WTC11 (cell line): ENCODE data around the gene SND1. TPM values are rescaled to one million over a fixed set of nuclear protein-coding genes. Genes with fewer than 3 reads are reported as not detected.

Source experiments
- ATAC-seq: fragments of 200-7000 bp; cut with Tn5 transposase; 2 replicates; pipeline ENCODE4 v1.10.0; 2021; ENCODE audit warnings: mild to moderate bottlenecking, moderate library complexity
- CTCF ChIA-PET: fragments of 300-600 bp; sonication (Branson Sonifier 250); formaldehyde crosslinking; loops from one replicate; lab custom pipeline; 2021; ENCODE audit warnings: antibody characterized with exemption; lab: Charles Lee
- POLR2A ChIA-PET: fragments of 350-600 bp; sonication (Branson Sonifier 250); formaldehyde crosslinking; loops from one replicate; lab custom pipeline; 2021; ENCODE audit warnings: antibody characterized with exemption; lab: Charles Lee
- DNase-seq: peaks from one replicate; pipeline ENCODE4 v3.0.0; 2021; ENCODE audit warnings: low spot score
- H3K27ac Mint-ChIP-seq: 2 replicates; pipeline ENCODE4 v1.8.0; 2021; ENCODE audit warnings: mixed read lengths
- H3K27me3 Mint-ChIP-seq: 2 replicates; pipeline ENCODE4 v1.8.0; 2021; ENCODE audit warnings: low read depth, mild to moderate bottlenecking, moderate library complexity, mixed read lengths
- H3K36me3 Mint-ChIP-seq: 2 replicates; pipeline ENCODE4 v1.8.0; 2021; ENCODE audit warnings: mixed read lengths
- H3K4me1 Mint-ChIP-seq: 2 replicates; pipeline ENCODE4 v1.8.0; 2022; ENCODE audit warnings: mixed read lengths
- H3K4me3 Mint-ChIP-seq: 2 replicates; pipeline ENCODE4 v1.8.0; 2021; ENCODE audit warnings: mild to moderate bottlenecking, moderate library complexity, mixed read lengths
- H3K9me3 Mint-ChIP-seq: 2 replicates; pipeline ENCODE4 v1.8.0; 2021; ENCODE audit warnings: mixed read lengths
- ATF6 ChIP-seq: sonication (generic); formaldehyde crosslinking; IDR thresholded peaks from 2 replicates; pipeline ENCODE4 v1.8.1; 2023; ENCODE audit warnings: mild to moderate bottlenecking, missing genetic modification reagents
- CBFB ChIP-seq: sonication (generic); formaldehyde crosslinking; IDR thresholded peaks from 2 replicates; pipeline ENCODE4 v1.8.1; 2022; ENCODE audit warnings: mild to moderate bottlenecking, low read depth, missing genetic modification reagents
- E2F5 ChIP-seq: sonication (generic); formaldehyde crosslinking; IDR thresholded peaks from 2 replicates; pipeline ENCODE4 v1.8.1; 2022; ENCODE audit warnings: mild to moderate bottlenecking, moderate library complexity, missing genetic modification reagents
- ELF4 ChIP-seq: sonication (generic); formaldehyde crosslinking; IDR thresholded peaks from 2 replicates; pipeline ENCODE4 v1.8.1; 2022; ENCODE audit warnings: low read depth, mild to moderate bottlenecking, moderate library complexity, missing genetic modification reagents
- EMX1 ChIP-seq: fragments of 250-450 bp; sonication (Bioruptor Pico); IDR thresholded peaks from 2 replicates; pipeline ENCODE4 v1.8.0; 2021; ENCODE audit warnings: mild to moderate bottlenecking
- ETV6 ChIP-seq: sonication (generic); formaldehyde crosslinking; IDR thresholded peaks from 2 replicates; pipeline ENCODE4 v1.8.1; 2022; ENCODE audit warnings: mild to moderate bottlenecking, missing genetic modification reagents
- FOXJ3 ChIP-seq: sonication (generic); formaldehyde crosslinking; IDR thresholded peaks from 2 replicates; pipeline ENCODE4 v1.9.0; 2021; ENCODE audit warnings: missing genetic modification reagents, mild to moderate bottlenecking, borderline replicate concordance
- FOXP1 ChIP-seq: sonication (generic); formaldehyde crosslinking; IDR thresholded peaks from 2 replicates; pipeline ENCODE4 v1.8.0; 2022; ENCODE audit warnings: missing genetic modification reagents, mild to moderate bottlenecking, moderate library complexity, borderline replicate concordance
- MYBL2 ChIP-seq: sonication (generic); formaldehyde crosslinking; IDR thresholded peaks from 2 replicates; pipeline ENCODE4 v1.8.1; 2023; ENCODE audit warnings: mild to moderate bottlenecking, moderate library complexity, missing genetic modification reagents
- NFATC4 ChIP-seq: fragments of 250-450 bp; sonication (Bioruptor Pico); IDR thresholded peaks from 2 replicates; pipeline ENCODE4 v1.9.0; 2021; ENCODE audit warnings: mild to moderate bottlenecking
- NFYB ChIP-seq: sonication (generic); formaldehyde crosslinking; conservative IDR thresholded peaks from 2 replicates; pipeline ENCODE4 v1.8.0; 2022; ENCODE audit warnings: low read depth, missing genetic modification reagents
- NR2C2 ChIP-seq: sonication (generic); formaldehyde crosslinking; IDR thresholded peaks from 2 replicates; pipeline ENCODE4 v1.8.0; 2022; ENCODE audit warnings: mild to moderate bottlenecking, missing genetic modification reagents
- OVOL2 ChIP-seq: fragments of 250-450 bp; sonication (Bioruptor Pico); IDR thresholded peaks from 2 replicates; pipeline ENCODE4 v1.9.0; 2021; ENCODE audit warnings: mild to moderate bottlenecking, borderline replicate concordance
- PRRX2 ChIP-seq: fragments of 250-450 bp; sonication (Bioruptor Pico); IDR thresholded peaks from 2 replicates; pipeline ENCODE4 v1.8.0; 2021; ENCODE audit warnings: mild to moderate bottlenecking
- RELA ChIP-seq: sonication (generic); formaldehyde crosslinking; IDR thresholded peaks from 2 replicates; pipeline ENCODE4 v1.8.1; 2022; ENCODE audit warnings: missing genetic modification reagents, mild to moderate bottlenecking, borderline replicate concordance
- SP1 ChIP-seq: sonication (generic); formaldehyde crosslinking; conservative IDR thresholded peaks from 2 replicates; pipeline ENCODE4 v1.8.1; 2022; ENCODE audit warnings: missing genetic modification reagents
- TEAD1 ChIP-seq: sonication (generic); formaldehyde crosslinking; IDR thresholded peaks from 2 replicates; pipeline ENCODE4 v1.8.0; 2022; ENCODE audit warnings: mild to moderate bottlenecking, missing genetic modification reagents
- ZBTB21 ChIP-seq: sonication (generic); formaldehyde crosslinking; IDR thresholded peaks from 2 replicates; pipeline ENCODE4 v1.8.1; 2023; ENCODE audit warnings: mild to moderate bottlenecking, missing genetic modification reagents, borderline replicate concordance
- ZBTB43 ChIP-seq: sonication (generic); formaldehyde crosslinking; IDR thresholded peaks from 2 replicates; pipeline ENCODE4 v1.8.1; 2023; ENCODE audit warnings: mild to moderate bottlenecking, missing genetic modification reagents
- ZNF416 ChIP-seq: fragments of 250-450 bp; sonication (Bioruptor Pico); IDR thresholded peaks from 2 replicates; pipeline ENCODE4 v1.9.0; 2021; ENCODE audit warnings: mild to moderate bottlenecking, inconsistent platforms
- ZNF512 ChIP-seq: sonication (generic); formaldehyde crosslinking; IDR thresholded peaks from 2 replicates; pipeline ENCODE4 v1.8.1; 2022; ENCODE audit warnings: missing genetic modification reagents, borderline replicate concordance
- total RNA-seq: library from RNA; stranded (reverse); gene quantifications from 3 replicates; pipeline ENCODE4 v1.2.3, GENCODE V29; 2021

Gene SND1
- total RNA-seq, 1 experiment from 2014 or later: 261 TPM

GRCh38 chr7:127946847-127947246, 294.9 kb downstream of the SND1 start:
- peaks cover 3% of the 10 kb centered on the region; the same call in 1 of the 2 replicates for H3K36me3 Mint-ChIP-seq
- peaks cover 43% of the 10 kb centered on the region for H3K4me1 Mint-ChIP-seq
- CTCF ChIA-PET: no interaction called here
- H3K27me3 Mint-ChIP-seq: no peaks in the 10 kb centered on the region
- ATAC-seq: no peak
- DNase-seq: no peak
- no peak overlapping the region for H3K27ac Mint-ChIP-seq
- no peaks in the 10 kb centered on the region for H3K9me3 Mint-ChIP-seq
- no peak for TF ChIP-seq E2F5
- TF ChIP-seq FOXJ3 (CRISPR knock-in tag): no peak
- TF ChIP-seq ATF6: no peak
- TF ChIP-seq, all 79 proteins: peak for 0
- no peak overlapping the region for H3K4me3 Mint-ChIP-seq
- POLR2A ChIA-PET: no interaction called here

GRCh38 chr7:127948312-127948711, 296.3 kb downstream of the SND1 start:
- no peak overlapping the region for H3K4me3 Mint-ChIP-seq
- TF ChIP-seq ZNF416 (CRISPR knock-in tag) (no peak), MYBL2 (no peak), PRRX2 (CRISPR knock-in tag) (no peak), SP1 (CRISPR knock-in tag) (no peak), FOXP1 (CRISPR knock-in tag) (no peak), ZBTB43 (CRISPR knock-in tag) (no peak), RELA (CRISPR knock-in tag) (no peak)
- CTCF ChIA-PET: interaction anchor here (1.2 to 1.7 kb wide), 3 partner anchors 14 to 261 kb away, joined by 3 to 7 read pairs (median 4); no protein-coding TSS in a partner anchor

GRCh38 chr7:127948930-127949329, 296.9 kb downstream of the SND1 start:
- Mint-ChIP-seq H3K27ac (no peak overlapping the region), H3K36me3 (peaks cover 3% of the 10 kb centered on the region; the same call in 1 of the 2 replicates), H3K27me3 (no peaks in the 10 kb centered on the region), H3K4me3 (no peak overlapping the region), H3K4me1 (peaks cover 44% of the 10 kb centered on the region), H3K9me3 (no peaks in the 10 kb centered on the region)
- no peak for DNase-seq
- ATAC-seq: no peak
- TF ChIP-seq NFATC4 (CRISPR knock-in tag): no peak
- TF ChIP-seq NR2C2: no peak
- no peak for TF ChIP-seq OVOL2 (CRISPR knock-in tag)
- TF ChIP-seq ZNF512 (CRISPR knock-in tag): no peak
- no peak for TF ChIP-seq TEAD1 (CRISPR knock-in tag)
- TF ChIP-seq RELA (CRISPR knock-in tag): no peak
- TF ChIP-seq ETV6 (CRISPR knock-in tag): no peak
- no peak for TF ChIP-seq ZBTB21 (CRISPR knock-in tag)
- TF ChIP-seq NFYB (CRISPR knock-in tag): no peak
- no peak for TF ChIP-seq FOXP1 (CRISPR knock-in tag)
- TF ChIP-seq CBFB (CRISPR knock-in tag): no peak
- no peak for TF ChIP-seq ELF4 (CRISPR knock-in tag)
- TF ChIP-seq EMX1 (CRISPR knock-in tag): no peak
- CTCF ChIA-PET: interaction anchor here (1.2 to 1.7 kb wide), 3 partner anchors 15 to 260 kb away, joined by 3 to 7 read pairs (median 4); no protein-coding TSS in a partner anchor
- POLR2A ChIA-PET: interaction anchor here (1.0 to 1.1 kb wide), 2 partner anchors 65 to 71 kb away, joined by 3 read pairs; no protein-coding TSS in a partner anchor

More at GRCh38 chr7:127948312-127948711, 296.3 kb downstream of the SND1 start:
- Mint-ChIP-seq H3K4me1 (peaks cover 44% of the 10 kb centered on the region), H3K36me3 (peaks cover 3% of the 10 kb centered on the region; the same call in 1 of the 2 replicates), H3K27me3 (no peaks in the 10 kb centered on the region), H3K9me3 (no peaks in the 10 kb centered on the region), H3K27ac (no peak overlapping the region)
- ATAC-seq: no peak
- POLR2A ChIA-PET: interaction anchor here (1.0 to 1.1 kb wide), 2 partner anchors 64 to 71 kb away, joined by 3 read pairs; no protein-coding TSS in a partner anchor
- no peak for DNase-seq
